ENCODE data around the gene SMTNL2.

Gene SMTNL2

DNA sequence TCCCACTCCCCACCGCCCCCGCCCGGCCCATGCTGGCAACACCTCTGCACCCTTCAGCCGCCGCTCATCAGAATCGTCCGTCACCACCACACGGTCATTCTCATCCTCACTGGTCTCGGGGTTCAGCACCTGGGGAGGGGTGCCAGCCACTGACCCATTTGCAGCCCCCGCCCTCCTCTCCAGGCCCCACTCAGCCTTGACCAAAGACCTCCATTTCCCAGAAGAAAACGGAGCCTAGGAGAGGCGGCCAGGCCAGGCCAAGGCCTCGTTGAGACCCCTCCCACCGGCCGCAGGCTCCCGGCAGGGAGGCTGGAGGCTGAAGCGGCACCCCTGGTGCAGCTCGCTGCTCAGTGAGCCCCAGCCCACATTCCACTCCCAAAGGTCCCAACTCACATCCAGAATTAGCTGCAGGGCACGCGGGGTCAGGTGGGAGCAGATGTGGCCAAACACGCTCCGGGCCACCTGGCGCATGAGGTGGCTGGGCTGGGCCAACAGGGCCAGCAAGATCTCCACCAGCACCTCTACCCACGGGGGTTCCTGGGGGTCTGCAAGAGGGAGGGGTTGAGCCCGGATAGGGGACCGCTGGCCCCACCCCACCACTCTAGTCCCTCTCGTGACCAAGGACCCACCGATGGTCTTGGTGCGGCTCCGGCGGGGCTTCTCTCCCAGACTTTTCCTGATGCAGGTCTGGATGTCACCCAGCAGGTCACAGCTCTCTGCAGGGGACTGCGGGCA lies 38.9 kb upstream of the SMTNL2 start:
- no peak for DNase-seq

DNA sequence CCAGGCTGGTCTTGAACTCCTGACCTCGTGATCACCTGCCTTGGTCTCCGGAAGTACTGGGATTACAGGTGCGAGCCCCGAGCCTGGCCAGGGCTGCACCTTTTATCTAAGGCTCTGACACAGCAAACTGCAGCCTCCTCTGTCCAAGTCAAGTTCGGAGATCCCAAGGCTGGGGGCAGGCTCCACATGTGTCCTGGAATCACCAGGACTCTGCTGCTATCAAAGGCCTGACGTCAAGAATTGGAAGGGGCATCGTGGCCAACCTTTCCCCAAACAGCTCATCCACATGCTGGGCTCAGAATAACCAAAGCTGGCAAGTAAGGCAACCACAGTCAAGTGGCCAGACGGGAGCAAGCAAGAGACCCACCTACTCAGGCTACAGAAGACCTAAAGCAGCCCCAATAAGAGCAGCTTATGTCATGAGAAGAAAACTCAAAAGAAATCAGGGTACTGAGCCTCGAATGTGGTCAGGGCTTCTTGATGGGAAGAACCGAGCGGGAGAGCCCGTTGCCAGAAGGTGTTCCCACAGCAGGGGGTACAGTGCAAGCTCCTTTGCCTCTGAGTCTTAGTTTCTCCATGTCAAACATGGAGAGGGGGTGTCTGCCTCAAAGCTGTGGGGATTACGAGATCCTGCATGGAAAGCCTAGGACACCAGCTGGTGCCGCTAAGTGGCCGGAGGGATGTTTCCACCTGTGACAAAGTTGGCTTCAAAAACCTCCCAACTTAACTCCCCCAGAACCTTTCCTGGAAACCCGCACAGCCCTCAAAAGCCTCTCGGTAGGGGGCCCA lies 37.0 kb upstream of the SMTNL2 start:
- DNase-seq = no peak

DNA sequence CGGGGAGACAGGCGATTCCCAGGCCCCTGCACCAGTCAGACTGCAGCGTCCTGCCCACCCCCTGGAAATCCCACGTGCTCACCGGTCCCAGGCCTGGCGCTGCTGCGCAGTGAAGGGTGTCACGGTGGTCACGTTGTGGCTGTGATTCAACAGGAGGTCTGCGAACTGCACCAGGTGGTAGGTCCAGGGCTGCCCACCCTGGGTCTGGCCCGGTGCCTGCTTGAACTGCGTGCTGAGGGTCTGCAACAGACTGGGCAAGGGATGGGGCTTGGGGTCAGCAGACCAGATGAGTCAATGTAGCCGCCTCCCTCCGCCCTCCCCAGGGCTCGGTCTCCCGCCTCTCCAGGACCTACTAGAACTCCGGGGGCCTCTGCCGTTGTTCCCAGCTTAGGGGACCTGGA lies 36.3 kb upstream of the SMTNL2 start:
- no peak for DNase-seq

DNA sequence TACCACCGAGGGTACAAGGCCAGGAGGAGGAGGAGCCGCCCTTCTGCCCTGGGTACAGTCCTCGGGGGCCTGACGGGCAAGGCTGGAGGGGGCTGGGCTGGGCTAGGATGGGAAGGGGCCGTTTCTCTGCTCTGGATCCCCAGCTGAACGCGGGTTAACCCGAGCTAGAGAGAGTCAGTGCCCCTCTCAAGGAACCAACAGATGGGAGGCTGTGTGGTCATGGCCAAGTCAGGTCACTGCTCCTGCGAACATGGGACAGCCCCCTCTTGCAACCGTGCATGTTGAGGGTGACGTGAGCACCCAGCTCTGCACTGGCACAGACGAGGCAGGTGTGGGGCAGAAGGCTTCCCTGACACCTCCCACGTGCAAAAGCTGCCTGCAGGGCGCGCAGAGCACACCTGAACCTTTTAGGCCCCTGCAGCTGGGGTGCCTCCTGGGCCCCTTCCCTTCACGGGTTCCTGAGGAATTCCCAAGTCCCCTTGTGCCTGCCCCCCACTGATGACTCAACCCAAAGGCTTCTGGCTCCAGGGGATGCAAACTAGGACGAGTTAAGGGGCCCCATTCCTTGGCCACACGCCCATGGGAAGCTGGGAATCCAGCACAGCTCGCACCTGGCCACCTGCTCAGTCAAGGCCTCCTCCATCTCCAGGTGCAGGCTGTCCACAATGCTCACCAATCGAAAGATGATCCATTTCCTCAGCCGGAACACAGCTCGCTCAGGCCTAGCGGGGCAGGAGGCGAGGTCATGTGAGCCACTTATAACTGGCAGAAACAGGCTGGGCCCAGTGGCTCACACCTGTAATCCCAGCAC lies 35.4 kb upstream of the SMTNL2 start:
- no peak for DNase-seq

DNA sequence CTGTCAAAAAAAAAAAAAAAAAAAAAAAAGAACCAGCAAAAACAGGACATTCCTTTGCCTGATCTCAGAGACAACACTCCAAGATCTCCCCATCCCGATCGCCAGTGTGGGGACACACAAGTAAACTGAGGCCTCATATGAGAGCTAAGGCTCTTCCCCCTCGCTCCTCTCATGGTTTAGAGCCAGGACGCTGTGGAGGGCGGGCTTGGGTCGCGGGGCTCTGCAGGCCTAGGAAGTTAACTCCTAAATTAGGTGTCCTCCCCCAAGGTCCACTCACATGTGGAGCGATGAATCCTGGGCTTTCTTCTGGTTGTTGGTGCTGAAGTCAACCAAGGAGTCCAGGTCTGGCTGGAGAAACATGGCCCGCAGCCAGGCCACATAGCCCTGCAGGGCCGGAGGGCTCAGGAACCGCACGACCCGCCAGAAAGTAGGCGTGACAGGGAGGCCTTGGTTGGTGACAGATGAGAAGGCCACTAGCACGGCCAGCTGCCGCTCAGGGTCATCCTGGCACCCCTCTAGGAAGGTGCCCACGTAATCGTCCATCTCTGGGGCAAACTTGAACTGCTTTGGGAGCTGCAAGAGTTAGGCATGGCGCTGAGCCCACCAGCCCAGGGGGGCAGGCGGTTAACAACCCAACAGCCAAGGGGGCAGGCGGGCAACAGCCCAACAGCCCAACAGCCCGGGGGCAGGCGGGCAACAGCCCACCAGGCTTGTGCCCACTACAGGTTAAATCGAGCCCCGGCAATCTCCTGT lies 34.4 kb upstream of the SMTNL2 start:
- DNase-seq = no peak

DNA sequence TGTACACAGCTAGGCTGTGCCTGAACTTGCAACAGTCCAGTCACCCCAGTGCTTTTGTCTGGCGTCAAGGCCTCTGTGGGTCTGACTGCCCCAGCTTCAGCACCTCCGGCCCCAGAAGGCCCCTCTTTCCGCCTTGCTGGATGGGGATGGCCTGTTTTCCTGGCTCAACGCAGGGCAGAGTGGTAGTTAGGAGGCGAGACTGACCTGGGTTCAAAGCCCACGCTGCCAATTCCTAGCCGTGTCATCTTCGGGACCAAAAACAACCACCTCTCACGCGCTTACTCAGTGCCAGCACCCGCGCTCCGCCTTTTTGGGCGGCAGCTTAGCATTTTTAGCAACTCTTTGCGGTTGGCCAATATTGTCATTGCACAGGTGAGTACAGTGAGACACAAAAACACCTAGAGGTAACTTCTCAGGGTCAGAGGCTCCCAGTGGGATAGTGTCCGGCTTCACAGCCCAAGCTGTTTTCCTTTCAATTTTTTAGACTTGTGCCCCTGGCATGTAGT lies 33.7 kb upstream of the SMTNL2 start:
- DNase-seq = no peak

DNA sequence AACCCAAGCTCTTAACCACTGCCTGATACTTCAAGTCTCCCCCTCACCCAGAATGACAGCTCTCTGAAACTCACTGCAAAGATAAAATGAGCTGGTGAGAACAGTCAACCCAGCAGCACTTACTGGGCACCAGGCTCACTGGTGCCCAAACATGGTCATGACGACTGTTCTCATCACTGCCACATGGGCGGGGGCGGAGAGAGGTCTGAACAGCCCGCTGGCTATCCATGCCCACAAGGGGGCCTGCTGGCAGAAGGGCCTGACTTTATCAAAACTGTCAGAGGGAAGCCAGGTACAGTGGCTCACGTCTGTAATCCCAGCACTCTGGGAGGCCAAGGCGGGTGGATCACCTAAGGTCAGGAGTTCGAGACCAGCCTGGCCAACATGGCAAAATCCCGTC lies 33.2 kb upstream of the SMTNL2 start:
- no peak for DNase-seq

DNA sequence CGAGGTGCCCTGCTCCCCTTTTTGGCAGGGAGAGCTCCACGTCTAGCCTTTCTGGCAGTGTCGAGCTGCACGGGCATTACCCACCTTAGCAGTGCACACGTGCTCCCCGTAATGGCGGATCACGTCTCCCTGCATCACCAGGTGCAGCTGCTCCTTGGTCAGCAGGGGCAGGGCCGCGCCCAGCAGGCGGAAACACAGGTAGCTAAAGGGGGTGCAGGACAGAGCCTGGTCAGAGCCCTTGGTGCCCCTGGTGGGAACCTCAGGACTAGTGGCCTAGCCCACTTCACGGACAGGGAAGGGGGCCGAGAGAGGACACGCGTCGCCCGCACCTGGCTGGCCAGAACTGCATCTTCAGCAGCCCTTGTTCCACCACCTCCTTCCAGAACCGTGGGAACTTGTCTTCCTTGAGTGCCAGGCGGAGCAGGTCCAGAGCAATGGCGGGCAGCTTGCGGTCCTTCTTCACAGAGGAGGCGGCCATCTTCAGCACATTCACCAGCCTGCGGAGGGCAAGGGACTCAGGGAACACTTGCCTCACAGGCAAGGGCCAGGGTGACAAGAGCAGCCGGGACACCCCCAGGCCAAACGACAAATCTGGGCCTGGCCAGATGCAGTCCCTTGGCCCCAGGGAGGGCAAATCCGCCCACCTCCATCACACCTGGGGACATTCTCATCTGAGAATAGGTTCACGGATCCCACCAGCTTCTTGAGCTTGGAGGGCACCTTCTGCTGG lies 32.4 kb upstream of the SMTNL2 start:
- no peak for DNase-seq

DNA sequence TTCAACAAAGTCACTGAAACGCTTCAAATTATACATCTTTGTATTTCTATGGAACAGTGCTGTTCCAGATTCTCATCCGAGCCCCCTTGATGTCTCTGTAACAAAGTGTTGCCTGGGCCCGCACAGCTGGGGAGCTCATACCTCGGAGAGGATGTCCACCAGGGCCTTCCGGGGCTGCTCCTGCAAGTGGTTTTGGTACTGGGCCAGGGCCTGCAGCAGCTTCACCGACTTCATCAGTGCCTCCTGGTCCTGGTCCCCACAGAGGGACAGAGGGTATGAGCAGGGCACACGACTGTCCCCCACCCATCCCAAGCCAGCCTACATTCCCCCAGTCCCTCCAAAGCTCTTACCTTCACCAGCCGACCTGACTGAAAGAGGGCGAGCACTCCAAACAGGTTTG lies 30.7 kb upstream of the SMTNL2 start:
- DNase-seq = no peak

DNA sequence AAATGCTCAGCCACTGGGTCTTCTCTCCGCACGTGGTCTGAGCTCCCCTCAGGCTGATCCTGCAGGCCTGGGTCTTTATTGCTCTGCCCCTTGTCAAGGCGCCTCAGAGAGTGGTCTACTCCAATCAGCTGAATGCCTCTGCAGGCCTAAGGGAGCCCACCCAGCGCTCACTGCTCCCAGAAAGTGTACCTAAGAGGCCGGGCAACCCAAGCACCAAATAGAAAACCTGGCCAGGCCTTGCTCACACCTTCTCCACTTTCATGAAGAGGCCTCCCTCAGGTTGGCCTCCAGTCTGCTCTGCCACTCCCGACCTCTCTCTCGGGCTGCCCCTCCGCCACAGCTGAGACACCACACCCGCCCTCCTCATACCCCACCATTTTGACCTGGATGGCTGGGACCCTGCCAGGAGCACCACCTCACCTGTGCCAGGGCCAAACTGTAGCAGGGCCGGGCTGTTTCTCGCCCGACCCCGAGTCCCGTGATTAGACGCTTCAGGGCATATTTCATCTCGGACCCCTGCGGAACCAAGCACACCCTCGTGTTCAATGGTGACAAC lies 29.8 kb upstream of the SMTNL2 start:
- no peak for DNase-seq

DNA sequence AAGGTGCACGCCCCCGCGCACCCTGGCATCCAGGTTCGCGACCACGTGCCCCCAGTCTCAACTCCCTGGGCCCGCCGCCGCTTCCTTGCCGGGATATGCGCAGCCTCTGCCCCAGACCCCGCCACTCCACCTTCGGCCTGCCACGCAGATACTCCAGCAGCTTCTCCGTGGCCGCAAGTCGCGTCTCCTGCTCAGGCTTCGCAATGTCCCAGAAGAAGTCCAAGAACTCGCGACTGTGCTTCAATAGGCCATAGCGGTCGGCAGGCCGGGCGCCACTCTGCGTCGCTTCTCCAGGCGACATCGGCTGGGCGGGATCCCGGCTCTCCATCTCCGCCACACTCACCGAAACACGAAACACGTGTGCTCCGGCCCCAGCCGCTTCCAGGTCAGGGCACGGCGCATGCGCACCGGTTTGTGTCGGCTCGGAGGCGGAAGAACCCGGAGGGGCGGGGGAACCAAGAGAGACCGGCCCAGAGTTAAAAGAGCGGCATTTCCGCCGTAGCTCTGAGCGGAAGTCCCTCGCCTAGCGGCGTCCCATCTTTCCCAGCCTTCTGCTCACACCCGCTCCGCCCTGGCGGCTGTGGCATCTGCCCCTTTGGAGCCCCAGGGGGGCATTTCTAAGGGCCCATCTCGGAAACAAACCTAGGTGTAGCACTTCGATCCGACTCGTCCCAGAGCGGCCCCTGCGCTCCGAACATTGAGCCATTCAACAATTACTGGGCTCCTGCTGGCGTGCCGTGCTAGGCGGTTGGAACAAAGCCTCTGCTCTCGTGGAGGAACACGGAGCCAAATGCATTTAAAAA lies 29.1 kb upstream of the SMTNL2 start, which contains the start of gene MYBBP1A:
MYBBP1A (minus strand) TSS at position 388 of the 803 bp plus-strand sequence; CDS start at position 328, 60 bp downstream.
- peak; percentile 87 to 95 (median 92) for DNase-seq

DNA sequence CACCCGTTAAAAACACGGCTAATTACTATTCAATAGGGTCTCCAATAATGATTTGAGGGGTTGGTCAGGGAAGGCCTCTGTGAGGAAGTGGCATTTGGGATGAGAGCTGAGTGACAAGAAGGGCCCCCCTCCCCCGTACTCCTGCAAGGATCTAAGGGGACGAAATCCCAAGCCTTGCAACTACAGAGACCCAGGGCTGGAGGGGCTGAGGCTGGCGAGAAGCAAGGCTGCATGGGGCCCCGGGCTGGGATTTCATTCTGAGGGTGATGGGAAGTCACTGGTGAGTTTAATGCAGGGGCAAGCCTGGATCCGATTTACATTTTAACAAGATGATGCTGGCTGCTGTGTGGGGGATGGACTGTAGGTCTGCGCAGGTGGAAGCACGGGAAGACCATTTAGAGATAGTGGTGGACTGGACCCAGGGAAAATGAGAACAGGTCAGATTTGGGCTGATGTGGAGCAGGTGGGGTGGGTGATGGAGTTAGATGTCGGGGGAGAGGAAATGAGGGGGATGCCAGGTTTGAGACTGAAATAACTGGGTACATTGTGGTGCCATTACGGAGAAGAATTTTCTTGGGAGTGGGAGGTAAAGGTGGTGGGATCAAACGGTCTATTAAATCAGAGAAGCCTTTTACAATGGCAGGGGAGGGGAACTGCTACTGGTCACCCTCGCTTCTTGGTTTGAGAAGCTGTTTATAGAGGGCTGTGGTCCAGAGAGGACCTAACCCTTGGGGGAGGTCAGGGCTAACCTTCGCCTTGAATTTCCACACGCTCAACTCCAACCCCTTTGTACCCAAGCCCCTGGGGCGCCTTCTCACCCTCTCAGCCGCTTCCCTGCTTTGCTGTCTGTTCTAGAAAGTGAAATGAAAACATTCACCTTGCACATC lies 28.2 kb upstream of the SMTNL2 start:
- no peak for DNase-seq

DNA sequence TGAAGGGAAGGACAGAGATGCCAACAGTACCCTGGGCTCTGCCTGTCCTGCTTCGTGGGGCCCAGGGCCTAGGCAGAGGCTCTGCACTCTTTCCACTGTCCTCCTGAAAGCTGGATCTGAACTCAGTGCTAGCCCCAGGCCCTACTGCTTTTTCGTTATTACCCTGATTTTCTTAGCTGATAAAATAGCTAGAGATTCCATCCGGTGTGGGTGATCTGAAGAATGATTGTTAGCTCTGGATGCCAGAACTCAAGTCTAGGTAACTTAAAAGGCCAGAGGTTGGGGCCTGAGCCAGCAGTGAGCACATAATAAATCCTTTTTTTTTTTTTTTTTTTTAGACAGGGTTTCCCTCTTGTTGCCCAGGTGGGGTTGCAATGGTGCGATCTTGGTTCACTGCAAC lies 27.3 kb upstream of the SMTNL2 start:
- no peak for DNase-seq

DNA sequence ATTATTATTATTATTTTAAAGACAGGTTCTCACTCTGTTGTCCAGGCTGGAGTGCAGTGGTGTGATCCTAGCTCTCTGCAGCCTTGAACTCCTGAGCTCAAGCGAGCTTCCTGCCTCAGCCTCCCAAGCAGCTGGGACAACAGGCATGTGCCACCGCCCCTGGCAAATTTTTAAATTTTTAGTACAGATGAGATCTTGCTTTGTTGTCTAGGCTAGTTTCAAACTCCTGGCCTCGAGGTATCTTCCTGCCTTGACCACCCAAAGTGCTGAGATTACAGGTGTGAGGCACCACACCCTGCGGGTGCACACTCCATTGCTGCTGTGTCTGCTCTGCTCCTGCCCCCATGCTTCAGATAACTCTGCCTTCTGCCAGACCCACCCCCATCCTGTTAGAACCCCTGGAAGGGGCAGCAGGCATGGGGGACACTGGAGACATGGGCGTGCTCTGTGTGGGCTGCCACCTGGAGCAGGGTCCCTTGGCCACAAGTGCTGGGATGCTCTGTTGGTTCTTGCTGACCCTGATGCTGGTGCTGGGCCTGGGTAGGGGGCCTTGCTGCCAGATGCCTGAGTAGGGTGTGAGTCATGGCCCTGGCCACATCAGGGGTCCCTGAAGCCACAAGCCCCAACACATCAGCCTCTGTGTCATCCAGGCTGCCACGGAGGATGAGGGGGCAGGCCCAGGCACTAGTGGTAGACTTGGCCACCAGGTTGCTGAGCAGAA lies 26.5 kb upstream of the SMTNL2 start:
- DNase-seq = no peak

DNA sequence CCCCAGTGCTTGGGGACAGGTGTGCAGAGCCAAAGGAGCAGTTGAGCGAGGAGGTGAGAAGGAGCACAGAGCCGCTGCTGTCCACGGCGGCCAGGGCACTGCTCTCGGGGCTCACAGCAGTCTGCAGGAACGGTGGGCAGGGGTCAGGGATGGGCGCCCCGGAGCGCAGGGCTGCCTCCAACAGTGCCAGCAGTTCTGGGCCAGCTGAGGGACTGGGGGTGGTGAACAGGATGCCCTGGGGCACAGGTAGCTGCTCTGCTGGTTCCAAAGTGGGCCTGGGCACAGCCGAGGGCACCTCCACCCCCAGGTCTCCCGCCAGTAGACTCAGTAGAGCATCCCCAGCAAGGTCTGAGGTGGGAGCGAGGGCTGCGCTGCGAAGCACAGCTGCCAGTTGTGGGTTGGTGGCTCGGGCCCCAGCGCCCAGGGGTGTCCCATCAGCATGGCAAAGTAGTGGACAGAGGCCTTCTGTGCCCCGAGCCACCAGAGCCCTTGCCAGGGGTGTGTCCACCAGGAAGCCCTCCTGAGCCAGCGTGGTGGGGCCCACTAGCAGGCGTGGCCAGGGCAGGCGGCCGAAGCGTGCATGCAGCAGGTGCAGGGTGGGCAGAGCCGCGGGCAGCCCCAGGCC lies 25.9 kb upstream of the SMTNL2 start:
- DNase-seq = no peak

DNA sequence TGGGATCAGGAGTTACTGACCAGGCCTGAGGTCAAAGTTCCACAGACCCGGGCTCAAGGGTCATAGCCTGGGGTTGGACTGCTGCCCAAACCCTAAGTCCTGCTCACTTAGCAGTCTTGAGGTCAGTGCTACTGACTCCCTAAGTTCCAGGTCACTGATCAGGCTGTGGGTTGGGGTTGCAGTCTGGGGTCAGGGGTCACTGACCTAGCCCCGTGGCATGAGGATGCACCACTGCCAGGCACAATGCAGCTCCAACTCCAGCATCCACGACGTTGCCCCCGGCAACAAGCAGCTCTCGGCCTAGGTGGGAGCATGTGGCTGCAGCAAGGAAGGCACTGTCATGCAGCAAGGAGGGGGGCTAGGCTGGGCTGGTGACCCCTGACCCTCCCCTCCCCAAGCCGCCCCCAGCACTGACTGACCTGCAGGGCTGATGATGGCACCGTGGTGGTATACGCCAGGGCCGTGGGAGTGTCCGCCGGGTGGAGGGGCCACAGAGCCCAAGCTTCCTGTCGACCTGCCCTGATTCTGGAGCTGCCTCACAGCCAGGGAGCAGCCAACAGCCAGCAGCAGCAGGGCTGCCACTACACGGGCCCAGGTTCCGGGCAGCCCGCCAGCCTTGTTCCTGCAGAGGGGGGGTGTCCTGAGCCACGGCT lies 25.1 kb upstream of the SMTNL2 start:
- no peak for DNase-seq

DNA sequence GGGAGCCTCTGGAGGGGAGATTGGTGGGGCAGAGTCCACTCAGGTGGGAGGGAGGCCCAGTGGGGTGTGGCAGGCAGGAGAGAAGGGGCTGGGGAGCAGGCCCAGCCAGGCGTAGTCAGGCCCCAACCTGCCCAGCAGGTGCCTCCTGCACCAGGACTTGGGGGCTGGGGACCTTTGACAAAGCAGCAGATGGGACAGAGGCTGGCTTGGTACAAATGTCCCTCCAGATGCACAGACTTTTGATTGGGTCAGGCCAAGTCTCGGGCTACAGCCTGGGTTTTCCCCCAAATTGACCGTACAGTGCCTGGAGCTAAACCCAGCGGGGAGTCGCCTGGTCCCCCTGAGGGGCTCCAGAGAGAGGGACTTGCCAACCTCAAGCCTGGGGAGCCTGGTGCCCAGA lies 24.4 kb upstream of the SMTNL2 start:
- no peak for DNase-seq

DNA sequence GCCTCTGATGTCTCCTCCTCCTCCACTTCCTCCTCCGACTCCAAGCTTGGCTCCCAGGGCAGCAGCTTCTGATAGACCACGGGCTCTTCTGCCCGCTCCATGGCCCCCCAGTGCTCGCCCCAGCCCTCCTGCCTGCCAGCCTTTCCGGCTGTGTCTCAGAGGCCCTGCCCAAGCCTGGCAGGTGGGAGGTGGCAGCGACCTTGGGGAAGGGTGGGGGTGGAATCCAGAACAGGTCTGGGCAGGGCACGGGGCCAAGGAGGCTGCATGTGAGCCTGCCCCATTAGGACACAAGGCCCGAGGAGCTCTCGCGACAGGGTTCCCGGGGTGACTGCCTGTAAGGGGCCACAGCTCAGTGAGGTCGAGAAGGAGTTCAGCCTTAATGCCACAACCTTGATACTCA lies 23.9 kb upstream of the SMTNL2 start, which contains the start of gene GGT6:
GGT6 (minus strand) TSS at position 157 of the 400 bp plus-strand sequence; CDS start at position 101, 56 bp downstream.
- DNase-seq = no peak
